Common myeloid progenitor, CD34-positive (primary cell): ENCODE measurements around the gene IPO13.

Source experiments
- CTCF ChIA-PET: fragments of 350-600 bp; sonication (Branson Sonifier 250); formaldehyde crosslinking; loops from one replicate; lab custom pipeline; 2021; ENCODE audit warnings: antibody characterized with exemption; lab: Charles Lee
- POLR2A ChIA-PET: fragments of 350-600 bp; sonication (Branson Sonifier 250); formaldehyde crosslinking; loops from one replicate; lab custom pipeline; 2021; ENCODE audit warnings: antibody characterized with exemption; lab: Charles Lee
- DNase-seq, 3 donors: peaks; one replicate each; pipeline versions ENCODE4 v3.0.0 to v3.0.0-alpha.2; 2013
- H3K27ac ChIP-seq, 2 experiments: 1 replicate in 1 of 2; 2 replicates in 1 of 2; pipeline ENCODE4 v1.7.0; 2013; ENCODE audit warnings: inconsistent platforms in 2 of 2, low read length in 2 of 2, mild to moderate bottlenecking in 2 of 2, low read depth in 1 of 2, moderate library complexity in 1 of 2; ENCODE audit not compliant: severe bottlenecking in 2 of 2, insufficient read depth in 1 of 2, poor library complexity in 1 of 2
- H3K27me3 ChIP-seq, 5 experiments: replicated peaks in 2 of 5; 1 replicate in 3 of 5; 2 replicates in 2 of 5; pipeline versions ENCODE4 v1.6.1 to v1.7.0; 2013; ENCODE audit warnings: low read length in 4 of 5, mild to moderate bottlenecking in 2 of 5, moderate library complexity in 2 of 5, inconsistent platforms in 1 of 5; ENCODE audit not compliant: insufficient read depth in 5 of 5, control insufficient read depth in 4 of 5
- H3K36me3 ChIP-seq, 4 experiments: 1 replicate in 2 of 4; 2 replicates in 2 of 4; pipeline versions ENCODE4 v1.6.1 to v1.7.0; 2013; ENCODE audit warnings: low read length in 3 of 4, control low read depth in 1 of 4, mild to moderate bottlenecking in 1 of 4; ENCODE audit not compliant: control insufficient read depth in 4 of 4, insufficient read depth in 4 of 4
- H3K4me1 ChIP-seq, 4 experiments: 1 replicate in 3 of 4; 2 replicates in 1 of 4; pipeline versions ENCODE4 v1.6.1 to v1.7.1; 2013; ENCODE audit warnings: low read length in 3 of 4, mild to moderate bottlenecking in 3 of 4, control low read depth in 1 of 4, inconsistent platforms in 1 of 4, moderate library complexity in 1 of 4; ENCODE audit not compliant: control insufficient read depth in 4 of 4, insufficient read depth in 4 of 4; ENCODE audit errors: control extremely low read depth in 1 of 4
- H3K4me3 ChIP-seq, 7 experiments: 1 replicate in 4 of 7; 2 replicates in 3 of 7; pipeline versions ENCODE4 v1.5.1 to v1.7.0; 2013; ENCODE audit warnings: mild to moderate bottlenecking in 7 of 7, low read length in 6 of 7, moderate library complexity in 6 of 7, inconsistent platforms in 2 of 7, low read depth in 2 of 7, control low read depth in 1 of 7; ENCODE audit not compliant: insufficient read depth in 4 of 7, control insufficient read depth in 1 of 7; ENCODE audit errors: extremely low read depth in 1 of 7
- H3K9me3 ChIP-seq, 5 experiments: 1 replicate in 4 of 5; 2 replicates in 1 of 5; pipeline versions ENCODE4 v1.6.1 to v1.7.1; 2013; ENCODE audit warnings: low read length in 4 of 5, mild to moderate bottlenecking in 2 of 5, inconsistent platforms in 1 of 5, low read depth in 1 of 5, moderate library complexity in 1 of 5; ENCODE audit not compliant: control insufficient read depth in 4 of 5, insufficient read depth in 2 of 5; ENCODE audit errors: control extremely low read depth in 1 of 5
- WGBS: methylation state at CpG from one replicate; pipeline ENCODE4 v1.1.5; 2013; ENCODE audit not compliant: insufficient coverage; 5-methylcytosine and 5-hydroxymethylcytosine counted together

IPO13 gene

GRCh38 chr1:43947874-43948437 is 1.2 kb downstream of the IPO13 start:
- peaks cover 3 to 12% (median 10%) of the 10 kb centered on the region in 4 experiments for H3K36me3 ChIP-seq
- no peak for DNase-seq
- H3K4me3 ChIP-seq, result peak overlapping the region in 3 of 7 experiments; percentile 70 to 92 (median 82)
- ChIA-PET POLR2A (interaction anchor here (1.3 to 1.5 kb wide), 2 partner anchors 22 to 27 kb away, joined by 3 to 5 read pairs; partner anchors contain the start of genes ATP6V0B and DPH2), CTCF (interaction anchor here (0.9 to 9.4 kb wide), 5 partner anchors 8 to 18 kb away, joined by 3 to 120 read pairs (median 13); partner anchors contain the start of gene ARTN)
- H3K9me3 ChIP-seq, result no peaks in the 10 kb centered on the region
- WGBS, result 84% methylated on average over 3 of the region's 3 CpGs
- H3K4me1 ChIP-seq, result peaks cover 6 to 37% (median 23%) of the 10 kb centered on the region in 4 experiments
- H3K27ac ChIP-seq, result peak overlapping the region in 1 of 2 experiments; percentile 99
- H3K27me3 ChIP-seq, result no peaks in the 10 kb centered on the region

GRCh38 chr1:43949678-43950077 is 2.9 kb downstream of the IPO13 start:
- WGBS, result 88% methylated on average over 11 of the region's 13 CpGs
- ChIA-PET POLR2A (no interaction called here), CTCF (interaction anchor here (0.8 to 9.4 kb wide), 3 partner anchors 9 to 21 kb away, joined by 3 to 120 read pairs (median 22); partner anchors contain the start of gene ARTN)
- H3K4me1 ChIP-seq, result peaks cover 6 to 32% (median 23%) of the 10 kb centered on the region in 4 experiments
- H3K9me3 ChIP-seq, result no peaks in the 10 kb centered on the region
- no peak for DNase-seq
- H3K4me3 ChIP-seq, result no peak overlapping the region
- H3K27ac ChIP-seq, result no peak overlapping the region
- H3K36me3 ChIP-seq, result peaks cover 3 to 12% (median 10%) of the 10 kb centered on the region in 4 experiments
- no peaks in the 10 kb centered on the region for H3K27me3 ChIP-seq

GRCh38 chr1:43951021-43951985 is 4.6 kb downstream of the IPO13 start:
- POLR2A ChIA-PET, result interaction anchor here (1.0 kb wide), 1 partner anchor 177 kb away, joined by 3 read pairs; no protein-coding TSS in a partner anchor
- Histone ChIP-seq H3K27me3 (no peaks in the 10 kb centered on the region), H3K4me1 (peaks cover 6 to 17% (median 13%) of the 10 kb centered on the region in 4 experiments), H3K4me3 (no peak overlapping the region), H3K9me3 (no peaks in the 10 kb centered on the region), H3K36me3 (peaks cover 3 to 15% (median 12%) of the 10 kb centered on the region in 4 experiments), H3K27ac (no peak overlapping the region)
- 100% methylated on average over 3 of the region's 4 CpGs for WGBS
- CTCF ChIA-PET, result interaction anchor here (1.0 to 9.4 kb wide), 5 partner anchors 15 to 39 kb away, joined by 3 to 120 read pairs (median 3); partner anchors contain the start of gene ARTN
- DNase-seq, result no peak

- peaks cover 6 to 30% (median 19%) of the 10 kb centered on the region in 4 experiments for H3K36me3 ChIP-seq
- ChIA-PET POLR2A (no interaction called here), CTCF (interaction anchor here (1.1 to 4.2 kb wide), 5 partner anchors 10 to 22 kb away, joined by 3 to 18 read pairs (median 4); partner anchors contain the start of genes ARTN and ATP6V0B)
- no peaks in the 10 kb centered on the region for H3K27me3 ChIP-seq
- no peaks in the 10 kb centered on the region for H3K9me3 ChIP-seq
- WGBS, result 100% methylated on average over 8 of the region's 8 CpGs
- DNase-seq, result peak in 1 of 3 donors; percentile 11
- no peak overlapping the region for H3K27ac ChIP-seq
- peaks cover 3 to 8% (median 4%) of the 10 kb centered on the region in 4 experiments for H3K4me1 ChIP-seq
- H3K4me3 ChIP-seq, result no peak overlapping the region
Measured at GRCh38 chr1:43952731-43953346, 6.1 kb downstream of the IPO13 start.

GRCh38 chr1:43953361-43953760 is 6.6 kb downstream of the IPO13 start:
- no peak overlapping the region for H3K4me3 ChIP-seq
- H3K27ac ChIP-seq, result no peak overlapping the region
- no peak for DNase-seq
- CTCF ChIA-PET, result interaction anchor here (0.7 to 4.2 kb wide), 6 partner anchors 10 to 21 kb away, joined by 3 to 18 read pairs (median 4); partner anchors contain the start of genes ARTN, ATP6V0B and DPH2
- no peaks in the 10 kb centered on the region for H3K27me3 ChIP-seq
- WGBS, result 96% methylated on average over 2 of the region's 3 CpGs
- H3K4me1 ChIP-seq, result peaks cover 0 to 3% (median 0%) of the 10 kb centered on the region in 4 experiments
- POLR2A ChIA-PET, result no interaction called here
- no peaks in the 10 kb centered on the region for H3K9me3 ChIP-seq
- H3K36me3 ChIP-seq, result peaks cover 6 to 36% (median 23%) of the 10 kb centered on the region in 4 experiments

- ChIA-PET CTCF (interaction anchor here (0.7 to 4.2 kb wide), 6 partner anchors 10 to 52 kb away, joined by 3 to 18 read pairs (median 4); partner anchors contain the start of genes ARTN, ATP6V0B and DPH2), POLR2A (no interaction called here)
- Histone ChIP-seq H3K27ac (no peak overlapping the region), H3K27me3 (no peaks in the 10 kb centered on the region), H3K9me3 (no peaks in the 10 kb centered on the region), H3K36me3 (peaks cover 6 to 42% (median 27%) of the 10 kb centered on the region in 4 experiments), H3K4me1 (no peaks in the 10 kb centered on the region), H3K4me3 (no peak overlapping the region)
- no peak for DNase-seq
- WGBS, result no CpG with 5 or more reads among the region's 5 CpGs
Measured at GRCh38 chr1:43954036-43954435, 7.3 kb downstream of the IPO13 start.
